ENCODE results near the gene CFAP210.
"Not testable (repeated sequence)": the region's sequence is repeated elsewhere in the genome, so short reads cannot be mapped to it uniquely, and the experiment has no call there.

The CFAP210 gene

GRCh38 chr2:169711751-169712509, 17.7 kb upstream of the CFAP210 start:
- DNase-seq, result no peak

DNA sequence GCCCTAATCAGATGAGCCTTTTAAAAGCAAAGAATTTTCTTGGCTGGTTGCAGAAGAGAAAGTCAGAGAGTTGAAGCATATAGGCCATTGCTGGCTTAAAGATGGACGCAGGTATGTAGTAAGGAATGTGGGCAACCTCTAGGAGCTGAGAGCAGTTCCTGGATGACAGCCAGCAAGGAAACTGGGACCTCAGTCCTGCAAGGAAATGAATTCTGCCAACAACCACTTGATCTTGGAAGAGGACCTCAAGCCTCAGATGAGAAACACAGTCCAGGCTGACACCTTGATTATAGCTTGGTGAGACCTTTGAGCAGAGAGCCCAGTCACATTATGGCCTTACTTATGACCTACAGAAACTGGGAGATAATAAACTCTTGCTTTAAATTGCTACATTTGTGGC, 15.8 kb upstream of the CFAP210 start:
- no peak for DNase-seq

DNA sequence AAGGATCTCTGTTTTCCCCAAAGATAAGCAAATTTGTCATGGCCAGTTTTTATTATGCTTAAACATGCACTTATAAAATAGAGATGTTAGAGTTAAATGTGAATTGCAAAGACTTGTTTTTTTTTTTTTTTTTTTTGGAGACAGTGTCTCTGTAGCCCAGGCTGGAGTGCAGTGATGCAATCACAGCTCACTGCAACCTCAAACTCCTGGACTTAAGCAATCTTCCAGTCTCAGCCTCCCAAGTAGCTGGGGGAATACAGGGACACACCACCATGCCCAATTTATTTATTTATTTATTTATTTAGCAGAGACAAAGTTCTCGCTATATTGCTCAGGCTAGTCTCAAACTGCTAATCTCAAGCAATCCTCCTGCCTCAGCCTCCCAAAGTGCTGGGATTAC, 15.1 kb upstream of the CFAP210 start:
- no peak for DNase-seq

DNA sequence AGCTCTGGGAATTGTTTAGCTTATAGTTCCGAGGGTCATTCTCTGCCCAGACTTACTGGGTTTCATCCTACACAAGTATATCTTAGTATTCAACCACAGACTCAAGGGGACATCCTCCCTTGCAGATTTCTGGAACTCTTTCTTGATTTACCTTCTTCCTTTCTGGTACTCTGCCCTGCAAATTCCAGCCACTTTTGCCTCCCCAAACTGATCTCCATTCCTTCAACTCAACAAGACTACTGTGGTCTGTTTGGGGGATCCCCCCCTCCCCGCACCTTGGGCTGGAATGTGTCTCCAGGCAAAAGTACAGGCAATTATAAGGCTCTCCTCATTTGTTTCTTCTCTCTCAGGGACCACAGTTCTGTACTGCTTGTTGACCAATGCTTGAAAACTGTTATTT, 13.4 kb upstream of the CFAP210 start:
- no peak for DNase-seq

DNA sequence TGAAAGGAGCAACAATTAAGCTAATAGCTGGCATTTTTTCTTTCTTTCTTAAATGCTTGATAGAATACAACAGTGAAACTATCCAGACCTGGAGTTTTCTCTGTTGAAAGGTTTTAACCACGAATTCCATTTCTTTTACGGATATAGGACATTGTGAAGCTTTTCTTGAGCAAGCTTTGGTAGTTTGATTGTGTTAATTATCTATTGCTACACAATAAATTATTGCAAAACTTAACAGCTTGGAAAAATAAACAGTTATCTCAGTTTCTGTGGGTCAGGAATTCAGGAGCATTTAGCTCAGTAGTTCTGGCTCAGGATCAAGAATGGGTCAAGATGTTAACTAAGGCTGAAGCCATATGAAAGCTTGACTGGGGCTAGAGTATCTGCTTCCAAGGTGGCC, 11.7 kb upstream of the CFAP210 start:
- DNase-seq, result no peak

DNA sequence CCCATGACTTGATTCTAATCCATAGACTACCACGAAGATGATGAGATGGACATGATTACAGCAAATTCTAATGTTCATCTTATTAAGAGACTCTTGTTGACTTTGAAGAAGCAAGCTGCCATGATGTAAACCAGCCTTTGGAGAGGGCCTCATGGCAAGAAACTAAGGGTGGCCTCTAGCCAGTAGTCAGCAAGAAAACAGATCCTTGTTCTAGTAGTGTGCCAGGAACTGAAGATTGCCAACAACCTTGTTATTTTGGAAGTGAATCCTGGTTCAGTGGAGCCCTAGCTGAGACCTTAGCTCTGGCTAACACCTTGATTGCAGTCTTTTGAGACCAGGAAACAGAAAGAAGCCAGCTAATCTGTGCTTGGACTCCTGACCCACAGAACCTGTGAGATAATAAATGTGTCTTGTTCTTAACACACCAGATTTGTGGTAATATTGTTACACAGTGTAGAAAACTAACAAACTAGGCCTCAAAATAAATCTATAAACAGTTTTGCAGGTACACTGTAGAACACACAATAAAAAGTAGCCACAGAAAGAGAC, 10.0 kb upstream of the CFAP210 start:
- DNase-seq, result no peak

GRCh38 chr2:169702996-169703395, 8.8 kb upstream of the CFAP210 start:
- no peak for DNase-seq

DNA sequence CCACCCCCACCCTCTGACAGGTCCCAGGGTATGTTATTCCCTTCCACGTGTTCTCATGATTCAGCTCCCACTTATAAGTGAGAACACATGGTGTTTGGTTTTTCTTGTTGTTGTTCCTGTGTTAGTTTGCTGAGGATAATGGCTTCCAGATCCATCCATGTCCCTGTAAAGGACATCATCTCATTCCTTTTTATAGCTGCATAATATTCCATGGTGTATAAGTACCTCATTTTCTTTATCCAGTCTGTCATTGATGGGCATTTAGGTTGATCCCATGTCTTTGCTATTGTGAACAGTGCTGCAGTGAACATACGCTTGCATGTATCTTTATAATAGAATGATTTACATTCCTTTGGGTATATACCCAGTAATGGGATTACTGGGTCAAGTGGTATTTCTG, 5.0 kb upstream of the CFAP210 start:
- DNase-seq, result not testable (repeated sequence)

DNA sequence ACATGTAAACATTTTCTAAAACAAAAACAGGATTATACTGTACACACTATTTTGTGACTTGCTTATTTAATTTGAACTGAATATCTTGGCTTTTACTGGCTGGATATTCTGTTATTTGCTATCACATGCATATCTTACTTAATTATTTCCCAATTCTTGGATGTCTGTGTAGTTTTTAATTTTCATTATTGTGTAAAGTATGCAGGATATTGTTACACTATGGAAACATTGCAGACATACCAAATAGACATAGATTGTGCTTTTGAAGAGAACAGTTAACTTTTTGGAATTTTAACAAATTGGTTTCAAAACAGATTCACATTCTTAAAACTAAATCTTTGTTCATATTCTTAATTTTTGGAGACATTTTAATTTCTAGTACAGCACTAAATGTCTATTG, 2.2 kb upstream of the CFAP210 start:
- no peak for DNase-seq

GRCh38 chr2:169694894-169695260, 672 bp upstream of the CFAP210 start:
- DNase-seq, result no peak

GRCh38 chr2:169693360-169693759, 845 bp downstream of the CFAP210 start:
- DNase-seq, result peak; percentile 15

DNA sequence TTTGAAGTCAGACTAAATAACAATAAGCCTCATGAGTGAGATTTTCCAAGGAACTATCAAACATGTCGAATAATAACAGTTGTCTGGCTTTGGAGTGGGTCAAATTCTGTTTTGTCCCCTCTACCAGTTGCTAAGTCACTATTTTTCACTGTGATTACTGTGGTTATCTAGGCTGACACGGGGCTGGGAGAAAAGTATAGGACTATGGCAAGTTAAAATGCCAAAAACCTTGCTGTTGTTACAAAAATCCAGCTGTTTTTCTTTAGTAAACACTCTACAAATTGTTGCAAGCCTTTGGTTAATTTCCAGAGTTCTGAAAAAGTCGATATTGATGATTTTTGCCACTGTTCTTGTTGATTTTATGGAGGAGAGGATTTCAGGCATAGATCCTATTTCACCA, 1.5 kb downstream of the CFAP210 start:
- DNase-seq, result no peak

GRCh38 chr2:169690958-169691357, 3.2 kb downstream of the CFAP210 start:
- DNase-seq, result no peak

DNA sequence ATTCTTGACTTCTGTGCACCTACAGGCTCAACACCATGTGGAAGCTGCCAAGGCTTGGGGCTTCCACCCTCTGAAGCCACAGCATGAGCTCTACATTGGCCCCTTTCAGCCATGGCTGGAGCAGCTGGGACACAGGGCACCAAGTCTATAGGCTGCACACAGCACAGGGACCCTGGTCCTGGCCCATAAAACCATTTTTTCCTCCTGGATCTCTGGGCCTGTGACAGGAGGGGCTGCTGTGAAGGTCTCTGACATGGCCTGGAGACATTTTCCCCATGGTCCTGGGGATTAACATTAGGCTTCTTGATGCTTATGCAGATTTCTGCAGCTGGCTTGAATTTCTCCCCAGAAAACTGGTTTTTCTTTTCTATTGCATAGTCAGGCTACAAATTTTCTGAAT, 6.3 kb downstream of the CFAP210 start:
- not testable (repeated sequence) for DNase-seq

DNA sequence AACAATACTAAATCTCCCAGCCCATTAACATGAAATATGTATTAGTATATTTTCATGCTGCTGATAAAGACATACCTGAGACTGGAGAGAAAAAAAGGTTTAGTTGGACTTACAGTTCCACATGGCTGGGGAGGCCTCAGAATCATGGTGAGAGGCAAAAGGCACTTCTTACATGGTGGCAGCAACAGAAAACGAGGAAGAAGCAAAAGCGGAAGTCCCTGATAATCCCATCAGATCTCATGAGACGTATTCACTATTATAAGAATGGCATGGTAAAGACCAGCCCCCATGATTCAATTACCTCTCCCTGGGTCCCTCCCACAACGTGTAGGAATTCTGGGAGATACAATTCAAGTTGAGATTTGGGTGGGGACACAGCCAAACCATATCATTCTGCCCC, 7.4 kb downstream of the CFAP210 start:
- not testable (repeated sequence) for DNase-seq

DNA sequence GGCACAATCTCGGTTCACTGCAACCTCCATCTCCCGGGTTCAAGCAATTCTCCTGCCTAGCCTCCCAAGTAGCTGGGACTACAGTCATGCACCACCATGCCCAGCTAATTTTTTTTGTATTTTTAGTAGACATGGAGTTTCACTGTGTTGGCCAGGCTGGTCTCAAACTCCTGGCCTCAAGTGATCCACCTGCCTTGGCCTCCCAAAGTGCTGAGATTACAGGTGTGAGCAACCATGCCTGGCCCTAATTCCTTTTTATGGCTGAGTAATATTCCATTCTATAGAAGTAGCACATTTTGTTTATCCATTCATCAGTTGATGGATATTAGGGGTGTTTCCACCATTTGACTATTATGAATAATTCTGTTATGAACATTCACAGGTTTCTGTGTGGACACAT, 9.5 kb downstream of the CFAP210 start:
- not testable (repeated sequence) for DNase-seq

DNA sequence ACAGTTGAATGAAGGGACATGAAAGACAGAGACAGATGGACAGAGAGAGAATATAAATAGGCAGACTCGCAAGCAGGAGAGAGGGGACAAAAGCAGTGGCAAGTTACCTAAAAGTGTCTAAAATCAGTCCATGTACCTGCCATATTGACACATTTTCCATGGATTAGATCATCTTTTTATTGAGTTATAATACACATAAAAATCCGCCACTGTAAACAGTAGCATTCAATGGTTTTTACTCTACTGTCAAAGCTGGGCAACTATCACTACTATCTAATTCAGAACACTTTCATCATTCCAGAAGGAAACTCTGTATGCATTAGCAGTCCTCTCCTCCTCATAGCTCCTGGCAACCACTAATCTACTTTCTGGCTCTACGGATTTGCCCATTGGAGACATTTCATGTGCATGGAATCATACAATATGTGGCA, 10.1 kb downstream of the CFAP210 start:
- no peak for DNase-seq

- DNase-seq, result no peak
Measured at GRCh38 chr2:169683425-169684134, 10.6 kb downstream of the CFAP210 start.

DNA sequence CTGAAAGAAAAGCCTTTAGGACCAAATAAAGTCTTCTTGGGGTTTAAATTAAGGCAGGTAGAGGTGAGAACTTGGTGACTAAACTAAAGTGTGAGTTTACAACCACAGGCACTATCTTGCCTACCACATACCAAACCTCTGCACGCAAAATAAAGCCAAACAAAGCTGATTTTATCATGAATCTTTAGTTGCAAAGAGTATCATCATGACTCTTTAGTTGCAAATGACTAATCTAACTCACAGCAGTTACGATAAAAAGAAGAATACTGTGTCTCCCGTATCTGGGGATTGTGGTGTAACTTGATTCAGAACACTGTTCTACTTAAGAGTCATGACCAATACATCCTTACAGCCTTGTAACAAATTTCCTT, 11.2 kb downstream of the CFAP210 start:
- DNase-seq, result no peak

DNA sequence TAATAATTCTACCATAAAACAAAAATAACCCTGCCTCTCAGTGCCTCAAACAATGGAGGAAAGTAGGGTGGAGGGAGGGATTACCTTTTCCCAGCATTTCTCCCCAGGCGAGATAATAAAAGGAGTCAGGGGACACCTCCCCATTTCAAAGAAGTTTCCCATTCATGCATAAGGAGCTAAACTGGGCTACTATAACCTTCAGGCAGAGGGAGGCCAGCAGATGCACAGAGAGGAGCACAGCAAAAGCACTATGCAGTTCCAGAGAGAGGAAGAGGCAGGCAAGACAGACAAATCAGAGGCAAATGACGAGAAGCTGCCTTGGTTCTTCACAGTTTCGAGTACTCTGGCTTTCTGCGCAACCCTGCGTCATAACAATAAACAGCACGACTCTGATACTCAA, 17.4 kb downstream of the CFAP210 start:
- DNase-seq, result no peak

DNA sequence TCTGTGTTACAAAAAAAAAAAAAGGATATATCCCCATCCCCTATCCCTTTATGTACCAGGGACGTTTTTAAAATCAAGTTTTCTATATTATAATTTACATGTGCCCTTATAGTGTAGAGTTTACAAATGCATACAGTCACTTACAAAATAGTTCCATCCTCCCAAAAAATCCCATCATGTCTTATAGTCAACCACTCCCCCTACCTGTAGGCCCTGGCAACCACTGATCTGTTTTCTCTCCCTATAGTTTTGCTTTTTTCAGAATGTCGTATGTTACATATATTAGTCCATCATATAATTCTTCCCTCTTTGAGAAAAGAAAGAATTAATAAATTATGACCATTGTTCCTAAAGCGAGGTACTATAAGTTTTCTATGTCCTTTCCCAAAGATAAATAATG, 17.8 kb downstream of the CFAP210 start:
- no peak for DNase-seq

DNA sequence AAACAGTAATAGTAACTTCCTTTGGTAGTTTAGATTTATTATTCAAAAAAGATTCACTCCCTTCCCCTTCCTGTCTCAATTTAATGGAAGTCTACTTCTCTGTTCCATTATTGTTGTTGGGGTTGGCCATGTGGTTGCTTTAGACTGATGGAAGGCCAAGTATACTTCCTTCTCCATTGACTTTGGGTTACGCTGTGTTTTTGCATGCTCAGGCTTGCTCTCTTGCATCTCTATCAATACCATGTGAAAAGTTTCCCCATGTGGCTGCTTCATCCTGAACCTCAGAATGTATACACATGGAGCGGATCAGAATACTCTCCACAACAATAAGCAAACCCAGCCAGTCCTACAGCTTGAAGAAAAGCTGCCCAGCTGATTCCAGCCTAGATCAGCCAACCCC, 20.3 kb downstream of the CFAP210 start:
- DNase-seq, result no peak

DNA sequence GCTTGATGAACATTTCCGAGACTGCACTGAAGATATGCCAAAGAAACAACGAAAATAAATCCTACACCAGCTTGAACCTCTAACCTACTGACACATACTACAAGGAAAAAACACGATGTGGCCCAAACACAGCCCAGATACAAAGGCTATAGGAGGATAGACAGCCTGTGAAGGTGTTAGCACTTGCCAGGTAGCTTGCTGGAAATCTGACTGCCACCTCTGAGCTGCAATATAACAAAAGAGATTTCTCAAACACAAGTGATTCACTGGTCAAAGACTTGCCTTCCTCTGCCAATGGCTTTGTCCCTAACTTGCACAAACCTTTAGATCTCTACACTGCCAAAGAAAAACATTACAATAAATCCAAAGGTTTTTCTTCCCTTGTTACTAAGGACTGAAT, 21.1 kb downstream of the CFAP210 start:
- DNase-seq, result no peak

DNA sequence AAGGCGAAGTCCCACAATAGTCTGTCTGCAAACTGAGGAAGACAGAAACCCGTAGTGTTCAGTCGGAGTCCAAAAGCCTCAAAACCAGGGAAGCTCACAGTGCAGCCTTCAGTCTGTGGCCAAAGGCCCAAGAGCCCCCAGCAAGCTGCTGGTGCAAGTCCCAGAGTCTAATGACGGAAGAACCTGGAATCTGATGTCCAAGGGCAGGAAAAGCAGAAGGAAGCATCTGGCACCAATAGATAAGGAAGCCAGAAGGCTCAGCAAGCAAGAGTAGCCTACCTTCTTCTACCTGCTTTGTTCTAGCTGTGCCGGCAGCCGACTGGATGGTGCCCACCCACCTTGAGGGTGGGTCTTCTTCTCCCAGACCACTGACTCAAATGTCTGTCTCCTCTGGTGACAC, 21.8 kb downstream of the CFAP210 start:
- DNase-seq, result no peak

- no peak for DNase-seq
Measured at GRCh38 chr2:169670937-169671336, 23.3 kb downstream of the CFAP210 start.
